Measurements from ENCODE around the gene RPL12.

The RPL12 gene

GRCh38 chr9:127450830-127451607, at the start of gene RPL12, which contains the start of gene LRSAM1:
TSS of gene RPL12 (minus strand) at chr9:127451406. CDS start at chr9:127451317, 89 bp downstream.
TSS of gene LRSAM1 (plus strand) at chr9:127451510. CDS start at chr9:127454528, 3,018 bp downstream.
- peak; percentile 98 for DNase-seq

- no peak for DNase-seq
Observed at GRCh38 chr9:127500862-127501261, 49.7 kb upstream of the RPL12 start.

GRCh38 chr9:127500399-127500798, 49.2 kb upstream of the RPL12 start:
- DNase-seq: no peak

- no peak for DNase-seq
Observed at GRCh38 chr9:127498298-127498697, 47.1 kb upstream of the RPL12 start.

GRCh38 chr9:127497656-127498290, 46.6 kb upstream of the RPL12 start:
- no peak for DNase-seq

GRCh38 chr9:127496974-127497373, 45.8 kb upstream of the RPL12 start:
- no peak for DNase-seq

- DNase-seq: no peak
Observed at GRCh38 chr9:127495884-127496555, 44.8 kb upstream of the RPL12 start.

GRCh38 chr9:127494304-127494702, 43.1 kb upstream of the RPL12 start:
- DNase-seq: no peak

- no peak for DNase-seq
Observed at GRCh38 chr9:127493592-127494303, 42.5 kb upstream of the RPL12 start.

GRCh38 chr9:127492616-127493015, 41.4 kb upstream of the RPL12 start:
- DNase-seq: no peak

GRCh38 chr9:127491516-127491915, 40.3 kb upstream of the RPL12 start:
- no peak for DNase-seq

GRCh38 chr9:127490535-127491230, 39.5 kb upstream of the RPL12 start:
- no peak for DNase-seq

GRCh38 chr9:127489471-127490115, 38.4 kb upstream of the RPL12 start:
- no peak for DNase-seq

- DNase-seq: no peak
Observed at GRCh38 chr9:127488946-127489345, 37.7 kb upstream of the RPL12 start.

- DNase-seq: no peak
Observed at GRCh38 chr9:127485995-127486394, 34.8 kb upstream of the RPL12 start.

- no peak for DNase-seq
Observed at GRCh38 chr9:127482662-127483061, 31.5 kb upstream of the RPL12 start.

GRCh38 chr9:127479507-127480081, 28.4 kb upstream of the RPL12 start:
- no peak for DNase-seq

GRCh38 chr9:127474592-127474991, 23.4 kb upstream of the RPL12 start:
- DNase-seq: no peak

- no peak for DNase-seq
Observed at GRCh38 chr9:127473932-127474331, 22.7 kb upstream of the RPL12 start.

- DNase-seq: no peak
Observed at GRCh38 chr9:127473501-127473900, 22.3 kb upstream of the RPL12 start.

- DNase-seq: no peak
Observed at GRCh38 chr9:127470662-127471061, 19.5 kb upstream of the RPL12 start.

GRCh38 chr9:127467621-127468020, 16.4 kb upstream of the RPL12 start:
- no peak for DNase-seq
